Ascending aorta (tissue), 2 donors: Measurements from ENCODE around the gene ARHGAP26. TPM values are rescaled to one million over a fixed set of nuclear protein-coding genes. Genes with fewer than 3 reads are reported as not detected.

Source experiments
- DNase-seq, 2 donors: peaks; one replicate each; pipeline ENCODE4 v3.0.0-alpha.2; 2019; ENCODE audit warnings: low spot score in 2 of 2
- H3K27ac ChIP-seq, 2 donors: fragments of 200-600 bp; sonication (generic); one replicate each; pipeline ENCODE4 v1.5.1; 2016 to 2017; ENCODE audit warnings: mild to moderate bottlenecking in 1 of 2
- H3K27me3 ChIP-seq: fragments of 200-600 bp; sonication (generic); one replicate; pipeline ENCODE4 v1.5.1; 2017
- H3K36me3 ChIP-seq, 2 donors: fragments of 200-600 bp; sonication (generic); one replicate each; pipeline ENCODE4 v1.5.1; 2016
- H3K4me1 ChIP-seq, 2 donors: fragments of 200-600 bp; sonication (generic); one replicate each; pipeline ENCODE4 v1.5.1; 2016 to 2017; ENCODE audit warnings: mild to moderate bottlenecking in 1 of 2
- H3K4me3 ChIP-seq, 2 donors: fragments of 200-600 bp; sonication (generic); one replicate each; pipeline ENCODE4 v1.5.1; 2016 to 2017; ENCODE audit warnings: mild to moderate bottlenecking in 1 of 2
- H3K9me3 ChIP-seq, 2 donors: fragments of 200-600 bp; sonication (generic); one replicate each; pipeline ENCODE4 v1.5.1; 2016
- CTCF ChIP-seq, 3 experiments: fragments of 200-600 bp in 2 of 3; fragments of 450-650 bp in 1 of 3; sonication (generic) in 2 of 3; IDR thresholded peaks; one replicate each; pipeline ENCODE4 v1.5.1; 2016 to 2019; ENCODE audit warnings: antibody characterized with exemption in 3 of 3, mild to moderate bottlenecking in 1 of 3, moderate library complexity in 1 of 3
- intact Hi-C: fragments of 100-400 bp; cut with DNase I; formaldehyde crosslinking; loops from one replicate; pipeline ENCODE4 v1.15.1; 2023
- total RNA-seq: library from RNA; depleted of rRNA; stranded (reverse); fragments of >200 nt; gene quantifications from one replicate; pipeline ENCODE4 v1.1.0, GENCODE V29; 2016

The ARHGAP26 gene
- total RNA-seq, 1 donor from 2014 or later = 34.9 TPM

- Histone ChIP-seq H3K36me3 (peaks cover 0 to 3% of the 10 kb centered on the region in 2 donors), H3K4me1 (peaks cover 0 to 22% of the 10 kb centered on the region in 2 donors), H3K9me3 (no peaks in the 10 kb centered on the region), H3K27me3 (no peaks in the 10 kb centered on the region), H3K4me3 (no peak overlapping the region), H3K27ac (no peak overlapping the region)
- TF ChIP-seq CTCF (IDR thresholded peaks at IDR 0.05) = no peak
- no peak for DNase-seq
- intact Hi-C loops = loop anchor here (10.0 kb wide), 2 partner anchors 277 to 867 kb away; partner anchors contain the start of gene GNPDA1
Measured at GRCh38 chr5:142881784-142882126, 111.6 kb downstream of the ARHGAP26 start.

DNA sequence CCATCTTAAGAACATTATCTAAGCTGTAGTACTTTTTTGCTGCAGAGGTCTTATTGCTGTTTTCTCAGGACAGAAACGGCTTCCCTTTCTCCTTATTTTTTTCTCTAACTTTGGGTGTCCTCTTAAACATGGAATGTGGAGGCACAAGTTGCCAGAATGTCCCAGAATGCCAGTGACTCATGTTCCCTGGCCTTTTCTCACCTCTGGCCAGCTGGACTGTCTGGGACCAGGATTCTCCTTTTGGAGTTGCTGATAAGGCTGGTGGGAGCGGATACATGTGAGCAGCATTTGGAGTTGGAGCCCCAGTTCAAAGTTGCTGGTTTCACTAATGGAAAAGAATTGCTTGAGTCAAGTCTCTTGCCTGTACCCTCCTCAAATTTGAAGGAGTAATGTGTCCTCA, 112.8 kb downstream of the ARHGAP26 start:
- DNase-seq = peak in 1 of 2 donors; percentile 84
- intact Hi-C loops = loop anchor here (10.0 kb wide), 2 partner anchors 278 to 868 kb away; partner anchors contain the start of gene GNPDA1
- H3K4me3 ChIP-seq = no peak overlapping the region

GRCh38 chr5:142883438-142883837, 113.3 kb downstream of the ARHGAP26 start:
- DNase-seq = no peak
- H3K4me3 ChIP-seq = no peak overlapping the region
- no peaks in the 10 kb centered on the region for H3K27me3 ChIP-seq
- intact Hi-C loops = loop anchor here (10.0 kb wide), 2 partner anchors 279 to 869 kb away; partner anchors contain the start of gene GNPDA1
- H3K4me1 ChIP-seq = peaks cover 0 to 22% of the 10 kb centered on the region in 2 donors
- no peaks in the 10 kb centered on the region for H3K9me3 ChIP-seq
- H3K27ac ChIP-seq = peak overlapping the region; percentile 40 to 41
- no peak for TF ChIP-seq CTCF (IDR thresholded peaks at IDR 0.05)
- H3K36me3 ChIP-seq = peaks cover 0 to 3% of the 10 kb centered on the region in 2 donors

More for the DNA sequence above, 112.8 kb downstream of the ARHGAP26 start:
- Histone ChIP-seq H3K27me3 (no peaks in the 10 kb centered on the region), H3K9me3 (no peaks in the 10 kb centered on the region), H3K27ac (peak overlapping the region; percentile 40 to 41), H3K4me1 (peaks cover 0 to 22% of the 10 kb centered on the region in 2 donors), H3K36me3 (peaks cover 0 to 3% of the 10 kb centered on the region in 2 donors)
- no peak for TF ChIP-seq CTCF (IDR thresholded peaks at IDR 0.05)

DNA sequence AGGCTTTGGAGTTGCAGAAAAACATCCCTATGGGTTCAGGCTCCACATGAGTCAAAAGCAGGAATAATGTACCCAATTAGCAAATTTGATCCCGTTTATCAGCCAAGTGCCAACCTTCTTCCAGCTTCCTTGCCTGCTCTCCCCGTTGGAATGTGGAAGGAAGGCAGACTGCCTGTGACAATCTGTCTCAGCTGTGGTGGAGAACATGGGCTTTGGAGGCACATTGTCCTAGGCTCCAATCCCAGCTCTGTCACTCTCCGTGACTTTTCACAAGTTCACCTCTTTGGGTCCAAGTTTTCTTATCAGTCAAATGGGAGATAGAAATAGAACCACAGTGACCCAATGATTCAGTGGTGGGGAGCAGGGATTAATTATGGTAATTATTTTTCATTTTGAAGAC, 113.9 kb downstream of the ARHGAP26 start:
- no peak for DNase-seq
- intact Hi-C loops = loop anchor here (10.0 kb wide), 2 partner anchors 279 to 869 kb away; partner anchors contain the start of gene GNPDA1
- H3K36me3 ChIP-seq = peaks cover 0 to 3% of the 10 kb centered on the region in 2 donors
- peaks cover 0 to 22% of the 10 kb centered on the region in 2 donors for H3K4me1 ChIP-seq
- TF ChIP-seq CTCF (IDR thresholded peaks at IDR 0.05) = no peak
- no peak overlapping the region for H3K4me3 ChIP-seq
- peak overlapping the region in 1 of 2 donors; percentile 40 for H3K27ac ChIP-seq
- no peaks in the 10 kb centered on the region for H3K9me3 ChIP-seq
- no peaks in the 10 kb centered on the region for H3K27me3 ChIP-seq

GRCh38 chr5:142886211-142886610, 116.0 kb downstream of the ARHGAP26 start:
- Histone ChIP-seq H3K27me3 (no peaks in the 10 kb centered on the region), H3K36me3 (no peaks in the 10 kb centered on the region), H3K9me3 (no peaks in the 10 kb centered on the region), H3K27ac (no peak overlapping the region), H3K4me1 (peaks cover 0 to 22% of the 10 kb centered on the region in 2 donors), H3K4me3 (no peak overlapping the region)
- no peak for TF ChIP-seq CTCF (IDR thresholded peaks at IDR 0.05)
- no peak for DNase-seq
- intact Hi-C loops = loop anchor here (5.0 to 10.0 kb wide), 4 partner anchors 229 to 871 kb away; partner anchors contain the start of gene GNPDA1
